Peyer's patch (tissue), 4 donors: Measurements from ENCODE around the gene GPC6. TPM values are rescaled to one million over a fixed set of nuclear protein-coding genes. Genes with fewer than 3 reads are reported as not detected.

ENCODE experiments used
- DNase-seq, 3 donors: peaks; one replicate each; pipeline ENCODE4 v3.0.0-alpha.2; 2017 to 2019
- H3K27ac ChIP-seq, 4 donors: fragments of 200-600 bp; sonication (generic); one replicate each; pipeline ENCODE4 v1.5.1; 2016 to 2019
- H3K27me3 ChIP-seq, 2 donors: fragments of 200-600 bp; sonication (generic); one replicate each; pipeline ENCODE4 v1.5.1; 2019
- H3K36me3 ChIP-seq, 3 donors: fragments of 200-600 bp; sonication (generic); one replicate each; pipeline ENCODE4 v1.5.1; 2016 to 2019
- H3K4me1 ChIP-seq, 4 donors: fragments of 200-600 bp; sonication (generic); one replicate each; pipeline ENCODE4 v1.5.1; 2016 to 2019
- H3K4me3 ChIP-seq, 4 donors: fragments of 200-600 bp; sonication (generic); 1 replicate in 3 of 4; 2 replicates in 1 of 4; pipeline ENCODE4 v1.5.1; 2016 to 2019; ENCODE audit warnings: mild to moderate bottlenecking in 1 of 4
- H3K9me3 ChIP-seq, 4 donors: fragments of 200-600 bp; sonication (generic); one replicate each; pipeline ENCODE4 v1.5.1; 2016 to 2019; ENCODE audit warnings: mild to moderate bottlenecking in 1 of 4
- POLR2A ChIP-seq, 2 donors: fragments of 450-650 bp; IDR thresholded peaks; one replicate each; pipeline ENCODE4 v1.5.1; 2017; ENCODE audit warnings: antibody characterized with exemption in 2 of 2, mild to moderate bottlenecking in 2 of 2, moderate library complexity in 2 of 2
- total RNA-seq, 4 donors: library from RNA; depleted of rRNA; stranded (reverse); fragments of >200 nt; gene quantifications; one replicate each; pipeline ENCODE4 v1.1.0, GENCODE V29; 2016
- TF ChIP-seq, protein P1 (sequence below), 6 experiments: fragments of 450-650 bp in 4 of 6; fragments of 200-600 bp in 2 of 6; sonication (generic) in 1 of 6; IDR thresholded peaks; one replicate each; pipeline ENCODE4 v1.5.1; 2017 to 2019; ENCODE audit warnings: antibody characterized with exemption in 6 of 6, mild to moderate bottlenecking in 3 of 6, moderate library complexity in 1 of 6

The GPC6 gene
- total RNA-seq, 4 donors from 2014 or later = 1.6 to 13.2 (median 2.6) TPM

DNA sequence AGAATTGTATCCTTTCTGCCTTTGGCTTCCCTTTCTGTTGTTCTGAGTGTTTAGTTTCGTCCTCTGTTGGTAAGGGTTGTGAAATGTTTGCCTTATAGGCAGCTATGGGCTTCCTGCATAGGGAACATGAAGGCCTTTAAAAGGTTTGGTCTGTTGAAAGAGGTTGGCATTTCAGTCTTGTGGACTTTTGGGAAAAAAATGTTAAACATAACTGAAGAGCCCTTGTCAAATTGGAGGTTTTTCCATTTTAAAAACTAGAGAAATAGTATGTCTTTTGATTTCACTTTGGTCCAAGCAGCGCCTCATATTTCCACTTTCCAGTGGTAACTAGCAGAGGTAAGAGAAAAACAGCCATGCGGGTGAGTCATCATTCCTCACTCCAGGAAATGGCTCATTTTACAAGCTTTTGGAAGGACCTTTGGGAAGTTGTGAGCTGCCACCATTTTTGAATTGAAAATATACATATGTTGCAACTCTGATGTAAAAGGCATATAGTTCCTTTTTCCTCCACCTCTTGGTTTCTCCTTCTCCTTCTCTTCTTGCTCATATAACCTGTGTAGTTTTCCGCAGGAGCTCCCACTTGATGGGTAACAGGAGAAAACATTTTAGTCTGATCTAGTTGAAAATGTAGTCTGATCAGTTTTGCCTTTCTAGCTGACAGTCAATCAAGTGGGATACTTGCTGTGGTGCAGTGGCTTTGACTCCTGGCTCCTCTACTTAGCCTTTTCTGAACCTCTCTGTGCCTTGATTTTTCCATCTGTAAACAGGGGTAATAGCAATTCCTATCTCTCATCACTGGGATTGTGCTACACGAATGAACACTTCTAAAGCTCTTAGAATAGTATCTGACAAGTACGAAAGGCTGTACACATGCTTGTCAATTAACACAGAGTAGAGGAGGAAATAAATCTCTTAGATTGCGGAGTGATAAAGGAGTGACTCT is 23.0 kb downstream of the GPC6 start:
- Histone ChIP-seq H3K4me1 (no peaks in the 10 kb centered on the region), H3K27ac (no peak overlapping the region), H3K4me3 (no peak overlapping the region), H3K9me3 (no peaks in the 10 kb centered on the region), H3K27me3 (no peaks in the 10 kb centered on the region), H3K36me3 (no peaks in the 10 kb centered on the region)
- no peak for DNase-seq
- TF ChIP-seq POLR2A (IDR thresholded peaks at IDR 0.05) = no peak
- TF ChIP-seq, protein P1, sequence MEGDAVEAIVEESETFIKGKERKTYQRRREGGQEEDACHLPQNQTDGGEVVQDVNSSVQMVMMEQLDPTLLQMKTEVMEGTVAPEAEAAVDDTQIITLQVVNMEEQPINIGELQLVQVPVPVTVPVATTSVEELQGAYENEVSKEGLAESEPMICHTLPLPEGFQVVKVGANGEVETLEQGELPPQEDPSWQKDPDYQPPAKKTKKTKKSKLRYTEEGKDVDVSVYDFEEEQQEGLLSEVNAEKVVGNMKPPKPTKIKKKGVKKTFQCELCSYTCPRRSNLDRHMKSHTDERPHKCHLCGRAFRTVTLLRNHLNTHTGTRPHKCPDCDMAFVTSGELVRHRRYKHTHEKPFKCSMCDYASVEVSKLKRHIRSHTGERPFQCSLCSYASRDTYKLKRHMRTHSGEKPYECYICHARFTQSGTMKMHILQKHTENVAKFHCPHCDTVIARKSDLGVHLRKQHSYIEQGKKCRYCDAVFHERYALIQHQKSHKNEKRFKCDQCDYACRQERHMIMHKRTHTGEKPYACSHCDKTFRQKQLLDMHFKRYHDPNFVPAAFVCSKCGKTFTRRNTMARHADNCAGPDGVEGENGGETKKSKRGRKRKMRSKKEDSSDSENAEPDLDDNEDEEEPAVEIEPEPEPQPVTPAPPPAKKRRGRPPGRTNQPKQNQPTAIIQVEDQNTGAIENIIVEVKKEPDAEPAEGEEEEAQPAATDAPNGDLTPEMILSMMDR (IDR thresholded peaks at IDR 0.05) = no peak

DNA sequence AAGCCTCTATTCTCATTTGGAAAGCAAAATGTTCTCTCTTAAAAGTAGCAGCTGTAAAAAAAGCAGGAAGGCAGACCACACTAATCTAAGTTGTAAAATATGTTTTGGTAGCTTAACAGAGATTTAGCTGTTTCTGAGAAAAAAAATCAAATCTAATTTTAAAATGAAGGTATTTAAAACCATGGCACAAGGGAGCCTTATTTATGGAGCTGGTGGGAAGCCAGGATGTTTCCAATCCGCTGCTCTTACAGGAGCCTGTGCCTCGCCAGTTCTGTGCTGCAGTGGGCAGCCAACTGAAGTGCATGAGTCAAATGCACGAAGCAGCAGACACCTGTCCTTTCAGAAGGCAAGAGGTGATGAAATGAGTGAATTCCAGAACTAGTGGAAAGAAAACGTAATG is 28.2 kb downstream of the GPC6 start:
- Histone ChIP-seq H3K27me3 (no peaks in the 10 kb centered on the region), H3K4me3 (no peak overlapping the region), H3K27ac (no peak overlapping the region), H3K9me3 (no peaks in the 10 kb centered on the region), H3K36me3 (no peaks in the 10 kb centered on the region), H3K4me1 (no peaks in the 10 kb centered on the region)
- DNase-seq = no peak
- TF ChIP-seq, protein P1 (IDR thresholded peaks at IDR 0.05) = no peak
- TF ChIP-seq POLR2A (IDR thresholded peaks at IDR 0.05) = no peak

DNA sequence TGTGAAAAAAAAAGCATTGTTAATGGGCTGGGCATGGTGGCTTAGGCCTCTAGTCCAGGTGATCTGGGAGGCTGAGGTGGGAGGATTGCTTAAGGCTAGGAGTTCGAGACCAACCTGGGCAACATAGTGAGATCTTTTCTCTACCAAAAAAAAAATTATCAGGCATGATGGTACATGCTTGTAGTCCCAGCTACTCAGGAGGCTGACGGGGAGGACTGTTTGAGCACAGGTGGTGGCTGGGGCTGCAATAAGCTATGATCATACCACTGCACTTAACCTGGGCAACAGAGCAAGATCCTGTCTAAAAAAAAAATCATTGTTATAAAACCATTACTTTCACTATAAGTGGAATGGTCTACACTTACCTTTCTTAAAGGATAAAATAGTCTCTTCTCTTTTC is 30.4 kb downstream of the GPC6 start:
- Histone ChIP-seq H3K9me3 (no peaks in the 10 kb centered on the region), H3K27me3 (no peaks in the 10 kb centered on the region), H3K27ac (no peak overlapping the region), H3K4me1 (no peaks in the 10 kb centered on the region), H3K36me3 (no peaks in the 10 kb centered on the region), H3K4me3 (no peak overlapping the region)
- TF ChIP-seq, protein P1 (IDR thresholded peaks at IDR 0.05) = no peak
- no peak for TF ChIP-seq POLR2A (IDR thresholded peaks at IDR 0.05)
- DNase-seq = no peak

DNA sequence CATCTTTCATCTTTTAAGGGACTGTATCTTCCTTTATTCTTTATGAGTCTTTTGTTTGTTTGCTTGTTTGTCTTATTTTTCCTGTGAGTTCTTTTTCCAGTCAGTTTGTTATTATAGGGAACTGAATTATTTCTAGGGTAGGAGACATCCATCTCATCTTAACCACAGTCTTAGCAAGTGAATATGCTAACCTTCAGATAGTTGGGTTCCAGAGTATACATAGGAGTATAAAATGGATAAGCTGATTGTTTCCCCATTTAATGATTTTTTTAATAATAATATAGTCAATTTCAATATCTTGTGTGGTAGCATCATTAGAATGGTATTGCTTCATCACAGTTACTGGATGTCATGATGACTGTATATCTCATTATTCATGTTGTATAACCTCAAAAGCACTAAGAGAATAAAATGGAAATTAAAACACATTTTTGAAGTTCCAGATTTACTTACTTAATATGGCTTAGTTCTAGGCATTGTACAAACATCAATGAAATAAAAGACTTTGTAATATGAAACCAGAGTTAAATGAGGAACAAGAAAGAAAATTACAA is 33.0 kb downstream of the GPC6 start:
- Histone ChIP-seq H3K36me3 (no peaks in the 10 kb centered on the region), H3K27ac (no peak overlapping the region), H3K27me3 (no peaks in the 10 kb centered on the region), H3K9me3 (no peaks in the 10 kb centered on the region), H3K4me3 (no peak overlapping the region), H3K4me1 (no peaks in the 10 kb centered on the region)
- no peak for DNase-seq
- TF ChIP-seq, protein P1 (IDR thresholded peaks at IDR 0.05) = no peak
- TF ChIP-seq POLR2A (IDR thresholded peaks at IDR 0.05) = no peak

DNA sequence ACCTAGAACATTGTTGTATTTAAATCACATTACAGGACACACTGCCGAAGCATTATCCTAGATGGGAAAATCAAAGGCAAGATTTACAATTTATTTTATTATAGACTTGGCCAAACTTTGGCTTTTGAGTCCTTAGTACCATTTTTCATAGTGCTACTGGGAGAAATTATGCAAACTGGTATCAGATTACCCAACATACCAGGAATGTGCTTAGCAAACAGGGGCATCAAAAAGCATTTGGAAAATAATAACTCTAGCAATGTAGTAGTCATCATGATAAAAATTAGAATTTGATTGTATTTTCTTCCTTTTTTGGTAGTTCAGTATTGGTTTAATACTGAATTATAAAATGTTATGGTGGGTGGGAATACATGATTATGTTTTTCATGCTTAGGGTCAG is 34.0 kb downstream of the GPC6 start:
- Histone ChIP-seq H3K4me1 (no peaks in the 10 kb centered on the region), H3K9me3 (no peaks in the 10 kb centered on the region), H3K27ac (no peak overlapping the region), H3K4me3 (no peak overlapping the region), H3K27me3 (no peaks in the 10 kb centered on the region), H3K36me3 (no peaks in the 10 kb centered on the region)
- DNase-seq = no peak
- TF ChIP-seq, protein P1 (IDR thresholded peaks at IDR 0.05) = no peak
- TF ChIP-seq POLR2A (IDR thresholded peaks at IDR 0.05) = no peak
